ENCODE data around the gene PDGFA.

PDGFA gene

DNA sequence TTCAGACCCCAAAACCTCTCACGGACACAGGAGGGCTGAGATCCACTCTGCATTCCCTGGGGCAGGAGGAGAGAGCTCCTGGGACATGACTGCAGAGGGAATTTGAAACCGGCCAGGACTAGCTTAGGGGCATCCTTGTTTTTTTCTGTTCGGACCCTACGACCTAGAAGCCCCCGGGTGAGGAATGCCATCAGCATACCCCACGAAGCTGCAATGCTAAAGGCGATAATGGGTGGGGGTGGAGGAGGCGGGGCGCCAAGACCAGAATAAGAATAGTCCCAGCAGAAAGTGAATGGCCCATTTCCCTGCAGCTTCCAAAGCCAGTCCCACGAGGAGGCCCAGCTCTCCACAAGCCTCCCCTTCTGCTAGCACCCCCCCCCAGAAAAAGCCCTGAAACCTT, 4.0 kb downstream of the PDGFA start:
- DNase-seq, result no peak

DNA sequence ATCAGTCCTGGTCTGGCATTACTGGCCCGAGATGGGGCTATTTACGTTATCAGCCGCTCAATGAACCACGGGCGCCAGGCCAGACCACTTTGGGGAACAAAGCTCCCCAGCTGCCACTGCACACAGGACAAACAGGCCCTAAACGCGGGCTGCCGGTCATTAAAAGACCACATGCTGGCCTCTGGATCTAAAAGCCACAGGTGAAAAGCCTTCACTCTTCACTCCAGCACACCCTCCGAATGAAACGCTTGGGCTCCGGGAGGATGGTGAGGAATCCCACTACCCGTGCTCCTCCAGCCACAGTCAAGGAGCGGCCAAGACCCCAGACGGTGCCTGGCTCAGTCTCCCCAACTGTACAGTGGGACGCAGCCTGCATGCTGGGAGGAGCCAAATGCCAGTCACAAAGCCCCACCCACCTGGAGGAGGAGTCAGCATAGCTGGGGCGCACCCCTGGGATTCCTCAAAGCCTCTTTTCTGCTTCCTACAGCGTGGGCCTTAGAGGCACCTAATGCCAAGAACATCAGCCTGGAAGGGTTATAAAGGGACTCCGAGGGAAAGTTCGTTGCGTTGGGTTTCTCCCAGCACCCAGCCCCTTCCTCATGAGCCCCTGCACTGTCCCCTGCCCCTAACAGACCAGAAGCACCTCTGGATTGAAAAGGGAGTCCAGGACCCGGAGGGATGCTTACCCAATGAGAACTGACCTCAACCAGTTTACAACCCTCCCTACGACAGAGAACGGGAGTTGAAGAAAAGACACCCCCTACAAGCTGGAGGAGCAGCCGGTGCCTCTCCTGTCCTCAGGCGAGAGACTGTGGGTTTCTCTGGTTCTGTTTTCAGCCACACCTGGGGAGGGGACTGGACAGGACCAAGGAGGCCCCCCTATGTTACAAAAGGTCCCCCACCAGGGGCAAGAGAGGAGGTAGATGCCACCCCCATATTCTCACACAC, 4.7 kb downstream of the PDGFA start:
- DNase-seq, result no peak

DNA sequence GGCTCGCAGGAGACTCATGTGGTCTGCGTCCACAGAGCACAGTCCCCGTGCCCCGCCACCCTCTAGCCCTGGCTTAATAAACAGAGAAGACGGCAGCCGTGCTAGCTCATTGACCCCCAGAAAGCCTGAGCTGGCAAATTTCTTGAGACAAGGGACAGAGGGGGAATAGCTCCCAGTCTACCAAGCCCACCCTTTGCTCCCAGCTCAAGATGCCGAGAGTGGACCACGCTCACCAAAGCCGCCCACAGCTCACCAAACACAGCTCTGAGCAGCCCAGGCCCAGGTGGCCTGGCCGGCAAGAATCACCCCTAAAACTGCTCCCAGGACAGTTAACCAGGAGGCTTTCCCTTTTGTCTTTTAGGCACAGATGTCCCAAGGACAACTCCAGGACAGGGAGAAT, 5.4 kb downstream of the PDGFA start:
- no peak for DNase-seq

DNA sequence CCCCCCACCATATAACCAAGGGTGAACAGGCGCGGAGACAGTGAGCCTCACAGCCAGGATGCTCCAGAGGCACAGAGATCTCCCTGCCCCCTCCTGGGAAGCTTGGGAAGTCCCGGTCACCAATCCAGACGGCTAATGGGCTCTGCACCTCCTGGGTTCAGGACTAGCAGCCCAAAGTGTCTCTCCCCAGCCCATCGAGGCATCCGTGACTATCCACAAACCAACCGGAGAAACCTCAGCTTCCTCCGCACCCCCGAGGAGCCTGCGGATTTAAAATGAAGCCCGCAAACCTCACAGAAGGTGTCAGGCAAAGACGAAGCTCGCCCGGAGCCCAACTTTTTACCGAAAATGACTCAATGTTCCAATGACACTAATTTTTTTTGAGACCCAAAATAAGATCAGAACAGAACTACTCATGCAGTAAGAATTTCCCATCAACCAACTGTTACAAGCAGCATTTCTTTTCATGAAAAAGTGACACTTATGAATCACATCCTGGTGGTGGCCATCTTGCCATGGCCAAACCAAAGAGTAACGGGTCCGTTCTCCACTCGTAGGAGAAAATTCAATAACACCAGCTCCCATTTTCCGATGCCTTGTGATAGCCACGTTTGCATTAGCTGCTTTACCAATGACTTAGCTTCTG, 6.0 kb downstream of the PDGFA start:
- DNase-seq, result no peak

DNA sequence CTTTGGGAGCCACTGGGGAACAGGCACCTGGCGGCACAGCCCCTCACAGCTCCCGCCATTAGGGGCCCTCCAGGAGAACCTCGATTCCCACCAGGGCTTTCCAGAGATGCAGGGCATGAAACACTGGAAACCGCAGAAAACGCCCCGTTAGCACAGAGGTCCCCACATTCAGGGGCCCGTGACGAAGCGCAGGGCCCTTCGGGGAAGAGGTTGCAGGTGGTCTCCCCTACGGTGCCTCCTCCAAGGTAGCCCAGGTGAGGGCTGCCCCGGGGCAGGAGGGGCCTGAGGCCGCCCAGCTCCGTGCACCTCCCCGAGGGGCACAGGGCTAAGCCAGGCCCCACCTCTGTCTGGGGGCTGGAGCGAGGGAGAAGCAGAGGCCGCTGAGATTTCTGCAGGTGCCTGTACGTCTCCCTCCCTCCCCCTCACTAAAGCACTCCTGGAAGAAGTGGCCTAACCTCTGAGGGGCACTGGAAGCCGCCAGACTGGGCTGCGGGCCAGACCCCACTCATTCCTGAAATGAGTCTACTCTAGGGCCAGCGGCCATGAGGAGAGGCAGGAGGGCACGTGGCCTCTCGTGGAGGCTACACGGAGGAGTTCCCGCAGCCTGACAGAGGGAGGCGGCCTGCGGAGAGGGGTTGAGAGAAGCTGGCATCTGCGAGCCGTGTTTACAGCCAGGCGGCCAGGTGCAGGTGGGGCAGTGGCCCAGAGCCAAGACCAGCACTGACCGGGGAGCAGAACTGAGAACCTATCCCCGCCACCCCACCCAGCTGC, 6.9 kb downstream of the PDGFA start:
- DNase-seq, result no peak

DNA sequence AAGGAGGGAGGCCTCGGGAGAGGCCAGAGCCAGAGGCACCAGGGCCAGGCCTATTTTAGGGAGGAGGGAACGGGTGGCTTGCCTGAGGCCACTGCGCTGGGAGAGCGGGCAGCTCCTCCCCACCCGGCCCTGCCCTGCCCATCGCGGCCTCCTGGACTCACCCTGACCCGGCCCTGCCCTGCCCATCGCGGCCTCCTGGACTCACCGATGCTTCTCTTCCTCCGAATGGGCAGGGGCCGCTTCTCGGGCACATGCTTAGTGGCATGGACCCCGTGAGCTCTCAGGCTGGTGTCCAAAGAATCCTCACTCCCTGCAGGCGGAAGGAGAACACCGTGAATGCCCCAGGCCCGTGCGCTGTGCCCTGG, 7.5 kb downstream of the PDGFA start:
- no peak for DNase-seq

DNA sequence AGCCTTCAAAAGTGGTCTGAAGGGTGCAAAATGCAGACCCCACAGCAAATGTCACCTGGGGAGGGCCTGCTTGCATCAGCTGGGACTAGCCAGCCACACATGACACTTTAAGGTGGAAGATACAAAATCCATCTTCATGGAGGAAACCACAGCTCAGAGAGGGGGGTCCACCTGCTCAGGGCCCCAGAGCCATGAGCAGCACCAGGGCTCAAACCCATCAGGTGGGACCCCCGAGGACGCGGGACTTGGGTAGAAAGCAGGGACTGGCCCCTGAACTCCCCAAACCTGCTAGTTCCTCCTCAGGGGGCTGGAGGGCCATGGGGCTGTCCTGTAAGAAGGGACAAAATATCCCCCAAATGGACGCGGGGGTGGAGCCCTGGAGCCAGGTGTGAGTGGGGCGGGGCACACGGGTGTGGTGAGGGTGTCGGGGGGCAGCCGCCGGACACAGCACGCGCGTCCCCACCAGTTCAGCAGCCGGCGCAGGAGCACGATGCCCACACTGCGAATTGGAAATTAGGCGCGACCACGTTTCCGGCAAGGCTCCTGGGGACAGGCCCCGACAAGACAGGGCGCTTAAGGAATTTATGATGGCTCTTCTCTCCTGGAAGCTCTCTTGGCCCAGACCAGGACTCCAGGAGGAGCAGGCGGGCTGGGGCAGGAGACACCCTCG, 8.0 kb downstream of the PDGFA start:
- DNase-seq, result no peak

DNA sequence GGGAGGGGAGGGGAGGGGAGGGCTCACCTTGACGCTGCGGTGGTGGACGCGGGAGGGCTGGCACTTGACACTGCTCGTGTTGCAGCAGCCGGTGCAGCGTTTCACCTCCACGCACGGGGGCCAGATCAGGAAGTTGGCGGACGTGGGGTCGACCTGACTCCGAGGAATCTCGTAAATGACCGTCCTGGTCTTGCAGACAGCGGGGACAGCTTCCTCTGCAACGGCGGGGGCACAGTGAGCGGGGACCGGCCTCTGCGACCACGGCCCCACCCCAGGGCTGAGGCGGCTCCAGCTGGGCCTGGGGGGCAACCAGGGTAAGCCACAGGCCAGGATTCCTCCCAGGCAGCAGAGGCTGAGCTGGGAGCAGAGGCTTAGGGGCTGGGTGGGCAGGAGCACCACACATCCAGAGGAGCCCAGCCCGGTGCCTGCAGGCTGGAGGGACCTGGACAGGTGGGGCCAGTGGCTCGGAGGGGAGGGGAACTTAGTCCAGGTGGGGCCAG, 8.8 kb downstream of the PDGFA start:
- DNase-seq, result no peak

DNA sequence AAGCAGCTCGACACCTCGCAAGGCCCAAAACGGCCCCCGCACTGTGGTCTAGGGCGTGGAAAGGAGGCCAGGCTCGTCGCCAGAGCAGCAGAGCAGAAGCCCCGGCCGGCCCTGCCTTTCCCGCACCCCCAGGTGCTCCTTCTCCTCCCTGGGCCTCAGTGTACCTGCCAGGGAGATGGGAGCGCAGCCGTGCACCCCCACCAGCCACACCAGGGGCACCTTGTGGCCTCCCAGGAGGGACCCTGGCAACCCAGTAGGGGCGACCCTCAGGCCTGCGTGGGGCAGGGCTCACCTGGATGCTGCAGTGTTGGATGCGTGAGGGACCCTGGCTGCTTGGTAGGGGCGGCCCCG, 9.5 kb downstream of the PDGFA start:
- no peak for DNase-seq

DNA sequence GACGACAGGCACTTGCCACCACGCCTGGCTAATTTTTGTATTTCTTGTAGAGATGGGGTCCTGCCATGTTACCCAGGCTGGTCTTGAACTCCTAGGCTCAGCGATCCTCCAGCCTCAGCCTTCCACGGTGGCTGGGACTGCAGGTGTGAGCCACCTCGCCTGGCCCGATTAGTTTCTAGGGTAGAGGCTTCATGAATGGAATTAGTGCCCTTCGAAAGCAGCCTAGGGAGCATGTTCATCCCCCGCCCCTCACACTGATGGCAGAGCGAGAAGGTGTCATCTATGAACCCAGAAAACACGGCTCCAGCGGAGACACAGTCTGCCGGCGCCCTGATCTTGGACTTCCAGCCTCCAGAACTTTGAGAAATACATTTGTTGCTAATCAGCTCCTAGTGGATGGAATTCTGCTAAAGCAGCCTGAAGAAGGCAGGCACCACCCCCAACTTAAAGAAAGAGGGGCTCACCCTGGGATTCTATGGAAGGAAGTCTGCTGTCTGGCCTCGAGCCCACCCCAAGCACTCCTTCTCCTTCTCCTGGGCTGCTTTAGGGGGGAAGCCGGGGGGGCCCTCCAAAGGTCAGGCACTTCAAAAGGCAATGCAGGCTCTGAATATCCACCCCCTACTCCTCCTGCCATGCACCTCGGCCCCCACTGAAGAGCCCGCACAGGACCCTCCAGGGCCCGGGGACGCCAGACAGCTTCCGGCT, 10.1 kb downstream of the PDGFA start:
- no peak for DNase-seq

DNA sequence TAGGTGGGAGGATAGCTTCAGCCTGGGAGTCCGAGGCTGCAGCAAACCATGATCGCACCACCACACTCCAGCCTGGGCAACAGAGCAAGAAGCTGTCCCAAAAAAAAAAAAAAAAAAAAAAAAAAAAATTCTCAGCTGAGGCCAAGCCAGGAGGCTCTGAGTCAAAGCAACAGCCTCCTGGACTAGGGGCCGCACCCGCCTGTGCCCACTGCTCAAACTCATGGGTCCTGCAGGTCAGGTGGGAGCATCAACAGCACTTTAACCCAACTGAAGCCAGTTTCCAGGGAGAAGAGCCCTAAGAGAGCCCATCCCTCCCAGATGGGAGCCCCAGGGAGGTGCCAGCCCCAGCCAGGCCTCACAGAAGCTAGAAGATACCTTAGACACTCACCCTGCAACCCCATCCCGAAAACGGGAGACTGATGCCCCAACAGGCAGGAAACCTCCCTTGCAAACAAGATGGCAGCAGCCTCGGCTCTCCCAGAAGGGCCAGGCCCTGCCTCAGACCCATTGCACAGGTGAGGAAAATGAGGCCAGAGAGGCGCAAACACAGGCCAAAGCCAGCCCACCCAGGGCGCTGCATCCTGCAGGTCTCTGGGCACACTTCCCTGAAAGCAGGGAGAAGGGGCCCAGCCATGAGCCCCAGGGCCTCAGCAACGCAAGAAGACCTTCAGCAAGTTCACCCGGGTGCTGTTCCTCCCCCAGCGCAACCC, 11.0 kb downstream of the PDGFA start:
- no peak for DNase-seq

DNA sequence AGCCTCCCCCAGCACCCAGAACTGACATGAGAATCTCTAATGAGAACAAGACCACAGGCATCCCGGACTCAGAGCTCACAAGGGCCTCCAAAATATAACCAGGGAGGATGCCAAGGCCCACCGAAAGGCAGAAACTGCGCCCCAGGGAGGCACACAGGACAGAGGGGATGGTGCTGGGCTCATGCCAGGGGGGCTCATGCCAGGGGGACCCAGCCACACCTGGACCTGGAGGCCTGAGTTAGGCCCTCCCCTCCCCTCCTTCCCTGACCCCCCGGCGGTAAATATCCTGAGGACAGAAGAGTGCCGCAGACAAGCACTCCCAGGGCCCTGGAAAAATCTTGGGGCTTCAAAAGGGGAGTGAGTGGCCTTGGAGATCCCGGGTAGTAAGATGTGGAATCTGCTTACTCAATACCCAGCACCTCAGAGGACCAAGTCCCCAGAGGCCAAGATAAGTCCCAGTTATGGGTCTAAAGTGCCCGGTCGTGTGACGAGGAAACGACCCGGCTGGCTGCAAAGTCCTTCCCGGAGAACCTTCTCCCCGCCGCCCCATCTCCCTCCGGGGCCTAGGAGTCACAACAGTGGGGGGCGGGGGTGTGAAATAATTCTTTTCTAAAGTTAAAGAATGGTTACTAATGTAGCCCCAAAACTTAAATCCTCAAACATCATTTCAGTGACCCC, 11.9 kb downstream of the PDGFA start:
- no peak for DNase-seq

DNA sequence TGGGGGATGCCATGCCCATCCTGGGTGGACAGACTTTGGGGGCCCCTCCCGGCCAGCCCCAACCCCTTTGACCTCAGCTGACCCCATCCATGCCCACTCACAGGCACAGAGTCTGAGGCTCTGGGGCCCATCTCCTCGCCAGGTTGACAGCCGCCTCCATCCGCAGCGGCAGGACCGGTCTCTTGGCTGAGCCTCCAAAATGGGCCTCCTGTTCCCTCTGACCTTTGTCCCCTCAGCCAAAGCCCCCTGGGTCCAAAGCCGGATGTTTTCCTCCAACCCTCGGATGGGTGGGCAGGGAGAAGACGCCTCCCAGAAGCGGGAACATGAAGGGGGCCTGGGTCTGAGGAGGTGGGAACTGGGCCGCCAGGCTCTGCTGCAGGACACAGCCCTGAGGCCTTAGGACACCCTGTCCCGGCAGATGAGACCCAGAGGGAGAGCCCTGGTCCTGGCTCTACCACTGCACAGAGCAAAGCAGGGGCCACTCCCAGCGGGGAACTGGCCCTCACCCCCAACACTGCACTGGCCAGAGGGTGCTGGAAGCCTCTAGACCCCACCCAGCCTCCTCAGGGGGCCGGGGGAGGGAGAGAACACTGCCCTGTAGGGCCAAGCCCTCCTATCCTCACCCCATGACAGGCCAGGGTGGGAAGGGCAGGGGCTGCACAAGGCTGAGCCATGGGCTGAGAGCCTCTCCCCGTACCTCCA, 12.6 kb downstream of the PDGFA start:
- no peak for DNase-seq

DNA sequence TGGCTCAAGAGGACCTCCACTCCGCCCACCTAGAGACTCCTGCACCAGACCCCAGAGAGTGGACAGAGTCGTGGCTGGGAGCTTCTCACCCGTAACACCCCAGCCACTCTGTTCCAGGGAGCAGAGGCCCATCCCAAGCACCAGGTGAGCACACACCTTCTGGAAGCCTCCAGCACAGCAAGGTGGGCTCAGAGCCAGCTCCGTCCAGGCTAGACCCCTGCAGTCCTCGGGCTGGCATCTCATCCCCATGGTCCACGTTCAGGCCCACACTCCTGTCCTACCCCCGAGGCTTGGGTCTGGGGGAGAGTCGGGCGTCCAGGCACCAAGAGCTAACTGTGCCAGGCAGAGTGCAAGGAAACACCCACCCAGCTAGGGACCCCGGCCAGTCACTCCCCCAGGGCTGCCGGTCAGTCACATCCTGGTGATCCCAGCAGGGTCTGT, 13.2 kb downstream of the PDGFA start:
- DNase-seq, result no peak

DNA sequence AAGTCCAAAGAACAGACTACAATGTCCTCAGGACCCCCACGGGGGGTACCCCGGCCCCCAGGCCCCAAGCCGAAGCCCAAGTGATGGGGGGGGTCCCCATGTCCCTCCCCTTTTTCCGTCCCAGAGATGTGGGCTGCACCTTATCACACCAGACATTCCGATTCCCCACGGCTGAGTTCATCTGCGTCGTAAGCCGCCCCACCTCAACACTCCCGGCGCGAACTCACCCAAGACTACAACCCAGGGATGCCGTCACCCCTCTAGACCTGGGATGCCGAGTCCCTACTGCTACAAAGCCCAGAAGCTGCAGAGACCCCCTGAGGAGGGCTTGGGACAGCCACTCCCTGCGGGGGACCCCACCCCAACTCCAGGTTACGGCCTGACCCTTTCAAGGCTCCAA, 14.5 kb downstream of the PDGFA start:
- no peak for DNase-seq

DNA sequence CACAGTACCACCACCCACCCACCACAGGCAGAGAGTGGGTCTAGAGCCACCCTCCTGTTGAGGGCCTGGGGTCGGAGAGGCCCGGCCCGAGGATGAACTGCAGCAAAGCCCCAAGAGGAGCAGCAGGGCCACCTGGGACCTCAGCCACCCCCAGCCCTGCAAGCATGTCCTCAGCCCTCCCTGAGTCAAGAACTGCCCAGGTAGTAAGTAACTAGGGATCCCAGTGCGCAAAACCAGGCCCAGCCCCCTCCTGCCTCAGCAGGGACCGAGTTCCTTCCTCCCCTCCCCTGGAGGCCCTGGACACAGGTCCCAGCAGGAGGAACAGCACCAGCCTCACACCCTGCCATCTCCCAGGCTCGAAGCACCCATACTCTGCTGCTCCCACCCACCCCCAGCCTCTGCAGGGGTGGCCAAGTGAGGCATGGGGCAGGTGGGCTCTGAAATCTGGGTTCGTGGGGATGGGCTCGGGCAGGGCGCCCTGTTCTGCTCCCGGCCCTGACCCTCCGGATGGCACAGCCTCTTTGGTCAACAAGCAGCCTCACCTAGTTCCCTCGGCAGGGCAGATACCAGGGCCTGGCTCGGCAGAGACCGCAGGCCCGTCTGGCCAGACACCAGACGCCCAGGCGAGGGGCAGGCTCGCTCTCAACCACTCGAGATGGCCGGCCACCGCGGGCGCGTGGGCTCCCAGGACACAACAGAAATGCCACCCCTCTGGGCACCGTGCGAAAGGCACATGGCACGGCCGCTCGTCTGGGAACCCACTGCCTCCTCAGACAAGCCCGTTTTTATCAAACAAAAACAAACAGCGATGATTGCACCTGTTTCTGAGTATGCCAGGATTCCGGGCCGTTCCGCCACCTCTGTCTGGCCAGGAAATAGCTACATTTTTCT, 15.2 kb downstream of the PDGFA start:
- DNase-seq, result no peak

DNA sequence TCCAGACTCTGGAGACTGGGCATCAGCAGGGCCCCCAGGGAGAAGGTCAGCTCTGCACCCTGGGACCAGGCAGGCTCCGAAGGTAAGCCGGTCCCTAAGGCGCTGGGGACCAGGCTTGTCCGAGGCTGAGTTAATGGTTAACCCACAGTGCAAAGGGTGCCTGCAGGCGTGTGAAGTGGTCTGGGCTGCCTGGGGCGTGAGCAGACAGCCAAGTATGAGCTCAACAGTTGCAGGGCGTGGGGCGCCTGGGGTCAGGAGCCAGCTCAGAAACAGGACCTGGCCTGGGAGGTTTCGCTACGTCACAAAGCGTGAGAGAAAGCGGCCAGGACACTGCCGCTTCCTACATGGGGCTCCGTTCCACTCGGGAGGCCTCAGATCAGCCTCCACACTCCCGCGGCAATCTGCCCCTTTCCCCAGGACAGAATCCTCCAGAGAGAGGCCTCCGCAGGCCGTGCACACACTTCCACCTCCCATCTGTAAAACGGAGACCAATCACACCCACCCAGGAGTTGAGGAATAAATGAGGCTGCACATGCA, 16.0 kb downstream of the PDGFA start:
- DNase-seq, result no peak

DNA sequence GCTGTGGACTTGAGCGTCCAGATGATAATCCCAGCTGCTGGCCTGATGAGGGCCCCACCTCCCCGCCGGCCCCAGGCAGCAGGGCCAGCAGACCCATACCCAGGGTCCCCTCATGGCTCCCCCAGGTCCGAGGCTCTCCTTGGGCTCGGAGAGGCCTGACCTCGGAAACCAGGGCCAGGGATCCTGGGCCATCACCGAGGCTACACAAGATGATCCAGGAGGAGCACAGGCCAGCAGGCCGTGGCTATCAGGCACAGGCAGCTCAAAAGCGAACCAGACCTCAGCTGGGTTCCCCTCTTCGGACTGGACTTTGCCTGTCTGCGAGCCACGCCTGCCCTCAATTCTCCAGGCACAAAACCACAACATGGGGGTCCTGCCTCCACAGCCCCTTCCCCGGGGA, 17.4 kb downstream of the PDGFA start:
- no peak for DNase-seq

DNA sequence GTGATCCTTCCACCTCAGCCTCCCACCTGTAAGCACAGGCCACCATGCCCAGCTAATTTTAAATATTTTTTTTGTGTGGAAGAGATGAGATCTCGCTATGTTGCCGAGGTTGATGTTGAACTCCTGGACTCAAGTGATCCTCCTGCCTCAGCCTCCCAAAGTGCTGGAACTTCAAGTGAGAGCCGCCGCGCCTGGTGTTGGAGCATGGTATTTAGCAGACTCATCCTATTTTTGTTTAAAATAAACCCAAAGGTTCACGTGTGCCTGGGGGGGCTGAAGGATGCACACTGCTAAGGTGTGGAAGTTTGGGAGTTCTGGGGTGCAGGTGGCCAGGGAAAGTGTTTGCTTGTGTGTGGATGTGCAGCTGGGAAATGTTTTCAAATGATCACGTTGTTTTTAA, 18.1 kb downstream of the PDGFA start:
- no peak for DNase-seq
